GM21737 (cell line): ENCODE data around the gene MFAP2.

Experiments used
- ATAC-seq: cut with Tn5 transposase; IDR thresholded peaks from one replicate; pipeline ENCODE4 v1.9.1; 2021; ENCODE audit warnings: mild to moderate bottlenecking, moderate library complexity; ENCODE audit not compliant: unreplicated experiment

MFAP2 gene

DNA sequence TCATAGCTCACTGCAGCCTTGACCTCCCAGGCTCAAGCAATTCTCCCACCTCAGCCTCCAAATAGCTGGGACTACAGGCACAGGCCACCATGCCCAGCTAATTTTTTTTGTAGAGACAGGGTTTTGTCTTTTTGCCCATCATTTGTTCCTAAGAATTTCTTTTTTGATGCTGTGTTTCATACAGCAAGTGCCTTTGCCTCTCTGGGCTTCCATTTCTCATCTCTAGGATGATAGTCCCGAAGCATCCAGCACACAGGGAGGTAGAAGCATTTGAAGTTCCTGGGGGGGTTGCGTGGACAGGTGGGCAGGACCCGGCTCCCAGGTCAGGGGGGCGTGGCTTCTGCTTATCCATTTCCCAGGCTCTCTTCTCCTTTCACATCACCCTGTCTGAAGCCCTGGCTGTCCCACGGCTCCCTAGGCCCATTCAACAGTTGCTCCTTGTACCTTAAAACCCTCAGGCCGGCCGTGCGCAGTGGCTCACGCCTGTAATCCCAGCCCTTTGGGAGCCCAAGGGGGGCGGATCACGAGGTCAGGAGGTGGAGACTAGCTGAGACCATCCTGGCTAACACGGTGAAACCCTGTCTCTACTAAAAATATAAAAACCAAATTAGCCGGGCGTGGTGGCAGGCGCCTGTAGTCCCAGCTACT is 27.9 kb upstream of the MFAP2 start:
- no peak for ATAC-seq

DNA sequence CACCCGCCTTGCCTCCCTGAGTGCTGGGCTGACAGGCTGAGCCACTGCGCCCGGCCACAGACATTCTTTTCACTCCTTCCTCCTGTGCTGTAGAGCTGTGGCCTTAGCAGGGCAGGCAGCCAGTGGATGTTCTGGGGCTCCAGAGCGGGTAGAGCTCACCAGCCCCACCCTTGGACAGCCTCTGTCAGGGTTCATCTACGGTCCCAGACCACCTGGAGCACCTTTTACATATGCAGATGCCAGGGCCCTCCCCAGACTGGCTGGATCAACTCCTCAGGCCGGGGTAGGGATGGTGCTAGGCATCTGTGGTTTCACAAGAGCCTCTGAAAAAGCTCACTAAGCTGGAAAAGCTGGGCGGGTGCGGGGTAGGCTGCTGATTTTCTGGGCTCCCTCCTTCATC is 26.7 kb upstream of the MFAP2 start:
- ATAC-seq: no peak

- no peak for ATAC-seq
Measured at GRCh38 chr1:17005365-17005740, 24.9 kb upstream of the MFAP2 start.

GRCh38 chr1:17004466-17005364 is 24.3 kb upstream of the MFAP2 start:
- ATAC-seq: no peak

- no peak for ATAC-seq
Measured at GRCh38 chr1:17002524-17002902, 22.1 kb upstream of the MFAP2 start.

DNA sequence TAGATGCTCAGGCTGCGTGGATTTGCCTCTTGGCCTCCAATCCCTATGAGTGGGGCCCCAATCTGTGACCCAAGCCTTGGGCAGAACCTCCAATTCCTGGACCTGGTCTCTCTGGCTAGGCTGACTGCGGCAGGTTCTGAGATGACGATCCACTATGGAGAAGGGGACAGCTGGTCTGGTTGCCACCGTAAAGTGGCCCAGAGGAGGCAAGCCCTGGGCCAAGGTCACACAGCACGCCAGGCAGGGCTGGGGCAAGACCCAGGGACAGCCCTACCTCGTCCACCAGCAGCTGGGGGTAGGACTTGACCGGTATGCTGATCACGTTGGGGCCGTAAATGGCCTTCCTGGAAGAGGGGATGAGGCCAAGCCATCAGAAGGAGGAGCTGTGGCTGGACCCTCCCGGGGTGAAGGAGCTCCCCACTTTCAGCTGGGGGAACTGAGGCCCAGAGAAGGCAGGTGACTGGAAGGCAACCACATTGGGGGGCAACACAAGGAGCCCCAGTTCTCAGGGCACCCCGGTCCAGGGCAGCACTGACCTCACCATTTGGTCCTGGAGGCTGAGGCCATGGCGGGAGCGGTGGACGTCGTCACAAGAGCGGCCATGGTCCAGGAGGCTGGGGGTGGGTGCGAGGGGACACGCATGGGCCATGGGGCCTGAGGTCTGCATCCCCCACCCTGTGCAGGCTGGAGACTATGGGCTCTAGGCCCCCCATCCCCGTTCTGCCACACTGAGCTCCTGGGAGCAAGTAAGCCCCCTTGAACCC is 21.5 kb upstream of the MFAP2 start:
- ATAC-seq: no peak

GRCh38 chr1:16999863-17000262 is 19.4 kb upstream of the MFAP2 start:
- ATAC-seq: no peak

GRCh38 chr1:16998589-16998988 is 18.2 kb upstream of the MFAP2 start:
- ATAC-seq: no peak

DNA sequence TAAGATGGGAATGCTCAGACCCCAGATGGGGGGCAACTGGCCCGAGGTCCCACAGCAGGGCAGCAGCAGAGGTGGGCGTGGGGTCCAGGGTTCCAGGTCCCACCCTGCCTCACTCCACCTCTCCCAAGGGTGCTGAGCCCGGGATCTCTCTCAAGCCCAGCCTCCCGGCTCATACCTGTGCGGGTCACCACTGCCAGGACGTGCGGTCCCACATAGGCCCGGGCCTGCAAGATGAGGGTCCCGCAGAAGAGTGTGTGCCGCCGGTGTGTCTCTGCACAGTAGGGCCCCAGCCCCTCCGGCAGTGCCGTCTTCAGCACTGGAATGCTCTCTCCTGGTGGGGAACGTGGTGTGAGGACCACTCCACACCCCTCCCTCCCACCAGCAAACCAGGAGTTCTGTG is 16.4 kb upstream of the MFAP2 start:
- no peak for ATAC-seq

GRCh38 chr1:16993521-16994038 is 13.2 kb upstream of the MFAP2 start:
- no peak for ATAC-seq

- no peak for ATAC-seq
Measured at GRCh38 chr1:16992675-16993074, 12.3 kb upstream of the MFAP2 start.

- ATAC-seq: no peak
Measured at GRCh38 chr1:16992102-16992501, 11.7 kb upstream of the MFAP2 start.

DNA sequence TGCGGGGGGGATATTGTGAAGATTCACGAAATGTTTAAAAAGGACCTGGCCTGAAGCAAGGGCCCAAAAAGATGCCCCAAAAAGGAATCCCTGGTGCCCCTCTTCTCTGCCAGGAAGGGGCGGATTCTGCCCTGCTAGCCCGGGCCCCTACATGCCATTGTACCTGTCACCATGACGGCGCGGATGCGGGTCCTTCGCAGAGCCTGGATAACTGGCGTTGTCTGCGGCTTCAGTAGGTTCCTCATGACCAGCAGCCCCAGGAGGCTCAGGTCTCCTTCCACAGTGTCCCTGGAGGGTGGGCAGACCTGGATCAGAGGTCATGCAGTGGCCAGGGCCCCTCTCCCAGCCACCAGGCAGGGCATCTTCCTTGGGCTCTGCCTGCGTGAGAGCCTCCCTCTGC is 11.2 kb upstream of the MFAP2 start:
- no peak for ATAC-seq

- no peak for ATAC-seq
Measured at GRCh38 chr1:16989676-16990391, 9.4 kb upstream of the MFAP2 start.

DNA sequence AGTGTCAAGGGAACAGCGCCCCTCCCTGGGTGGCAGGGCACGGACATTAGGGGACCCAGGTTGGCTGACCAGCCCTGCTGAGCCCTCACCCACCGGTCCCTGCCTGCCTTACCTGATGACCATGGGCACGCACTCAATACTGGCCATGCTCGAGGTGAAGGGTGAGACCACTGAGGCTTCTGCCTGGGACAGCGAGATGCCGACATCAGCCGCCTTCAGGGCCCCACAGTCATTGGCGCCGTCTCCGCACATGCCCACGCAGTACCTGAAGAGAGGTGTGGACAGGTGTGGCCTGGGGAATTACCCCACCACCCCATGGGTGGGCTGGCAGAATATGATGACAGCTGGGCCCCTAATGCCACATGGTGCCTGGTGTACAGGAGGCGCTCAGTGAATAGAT is 7.8 kb upstream of the MFAP2 start:
- ATAC-seq: no peak

GRCh38 chr1:16986962-16987361 is 6.5 kb upstream of the MFAP2 start:
- ATAC-seq: no peak

DNA sequence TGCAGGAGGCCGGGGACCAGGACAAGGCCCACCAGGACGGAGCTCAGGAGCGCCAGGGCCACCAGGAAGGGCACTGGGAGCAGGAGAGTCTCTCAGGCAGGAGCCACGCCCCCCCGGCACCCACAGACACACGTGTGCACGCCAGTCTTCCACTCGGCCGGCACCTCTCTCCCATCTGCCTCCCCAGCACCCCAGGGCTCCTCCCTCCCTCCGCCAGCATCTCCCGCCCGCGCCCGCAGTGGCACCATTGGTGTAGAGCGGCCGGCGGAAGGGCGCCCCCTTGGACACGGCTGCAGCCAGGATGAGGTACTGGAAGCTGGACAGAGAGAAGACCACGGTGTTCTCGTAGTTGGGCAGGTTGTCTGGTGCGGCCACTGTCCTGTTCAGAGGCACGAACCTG is 6.1 kb upstream of the MFAP2 start:
- no peak for ATAC-seq

DNA sequence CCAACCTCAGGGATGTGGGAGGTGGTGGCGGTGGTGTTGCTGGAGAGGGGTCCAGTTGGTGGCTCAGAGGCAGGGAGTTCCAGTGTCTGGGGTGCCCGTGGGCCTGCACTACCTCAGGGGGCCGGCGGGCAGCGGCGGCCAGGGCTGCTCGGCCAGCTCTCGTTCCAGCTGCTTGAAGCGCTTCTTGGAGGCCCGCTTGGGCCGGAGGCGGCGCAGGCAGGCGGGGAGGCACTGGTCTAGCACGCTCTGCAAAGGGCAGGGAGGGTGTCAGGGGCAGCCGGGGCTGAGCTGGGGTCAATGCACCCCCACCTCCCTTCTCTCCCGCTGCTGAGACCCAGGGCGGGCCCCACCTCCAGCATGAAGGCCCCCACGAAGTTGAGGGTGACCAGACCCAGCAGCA is 5.7 kb upstream of the MFAP2 start:
- ATAC-seq: no peak

- ATAC-seq: no peak
Measured at GRCh38 chr1:16984717-16985116, 4.3 kb upstream of the MFAP2 start.

- ATAC-seq: no peak
Measured at GRCh38 chr1:16983649-16984048, 3.2 kb upstream of the MFAP2 start.

DNA sequence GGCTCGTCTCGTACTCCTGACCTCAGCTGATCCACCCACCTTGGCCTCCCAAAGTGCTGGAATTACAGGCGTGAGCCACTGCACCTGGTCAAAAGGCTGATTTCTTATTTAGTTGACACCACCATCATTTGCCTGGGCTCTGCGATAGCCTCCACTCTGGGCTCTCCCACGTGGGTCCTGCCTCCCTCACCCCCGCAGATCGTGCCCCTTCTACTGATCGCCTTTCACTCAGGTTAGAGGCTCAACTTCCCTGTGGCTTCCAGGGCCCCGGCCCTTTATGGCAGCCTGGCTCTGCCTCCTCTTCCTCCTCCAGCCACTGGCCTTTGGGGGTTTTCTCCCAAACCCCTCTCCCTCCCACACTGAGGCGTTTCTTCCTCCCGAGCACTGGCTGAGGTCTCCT is 2.5 kb upstream of the MFAP2 start:
- ATAC-seq: no peak
